HUES64 (cell line): ENCODE measurements around the gene FNDC3A.

ENCODE experiments used
- H3K27ac ChIP-seq: 2 replicates; pipeline ENCODE4 v1.7.0; 2013; ENCODE audit warnings: low read depth, low read length, inconsistent platforms
- H3K27me3 ChIP-seq: 2 replicates; pipeline ENCODE4 v1.6.1; 2013; ENCODE audit warnings: mild to moderate bottlenecking, low read length; ENCODE audit not compliant: insufficient read depth
- H3K36me3 ChIP-seq: 2 replicates; pipeline ENCODE4 v1.6.1; 2013; ENCODE audit warnings: mild to moderate bottlenecking, low read length; ENCODE audit not compliant: insufficient read depth
- H3K4me1 ChIP-seq: 2 replicates; pipeline ENCODE4 v1.6.1; 2013; ENCODE audit warnings: mild to moderate bottlenecking, low read length, moderate library complexity; ENCODE audit not compliant: insufficient read depth
- H3K4me3 ChIP-seq: 2 replicates; pipeline ENCODE4 v1.5.1; 2013; ENCODE audit warnings: mild to moderate bottlenecking, low read length, moderate library complexity
- H3K9ac ChIP-seq: 2 replicates; pipeline ENCODE4 v1.6.1; 2013; ENCODE audit warnings: mild to moderate bottlenecking, low read depth, low read length
- H3K9me3 ChIP-seq: 2 replicates; pipeline ENCODE4 v1.6.1; 2013; ENCODE audit warnings: low read depth, low read length; ENCODE audit not compliant: insufficient read depth
- WGBS: fragments of 150-250, 120-280 bp; methylation state at CpG from one replicate; pipeline ENCODE4 v1.1.7; 2013; ENCODE audit warnings: missing lambda C conversion rate; 5-methylcytosine and 5-hydroxymethylcytosine counted together

The FNDC3A gene

DNA sequence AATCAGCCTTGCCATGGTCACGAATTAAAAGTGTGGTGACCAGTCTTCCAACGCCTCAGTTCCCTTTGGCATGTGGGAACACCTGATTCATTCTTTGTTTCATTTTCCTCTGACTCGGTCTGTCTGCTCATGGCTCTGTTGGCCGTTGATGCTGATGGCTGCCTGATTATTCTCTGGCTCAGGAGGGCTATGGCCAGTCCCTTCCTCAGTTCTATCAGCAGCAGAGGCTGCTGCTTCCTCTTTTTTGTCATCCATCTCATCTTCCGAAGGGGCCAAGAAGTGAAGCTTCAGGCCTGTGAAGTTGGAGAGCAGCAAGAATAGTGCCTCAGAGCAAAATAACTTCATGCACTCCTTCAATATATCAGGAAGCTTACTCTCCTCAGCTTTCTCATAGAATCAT is 235.0 kb downstream of the FNDC3A start:
- H3K4me1 ChIP-seq = peaks cover 12% of the 10 kb centered on the region
- H3K27me3 ChIP-seq = no peaks in the 10 kb centered on the region
- H3K4me3 ChIP-seq = no peak overlapping the region
- H3K27ac ChIP-seq = no peak overlapping the region
- 95% methylated on average over 5 of the region's 5 CpGs for WGBS
- H3K36me3 ChIP-seq = peaks cover 48% of the 10 kb centered on the region
- no peak overlapping the region for H3K9ac ChIP-seq
- no peaks in the 10 kb centered on the region for H3K9me3 ChIP-seq

DNA sequence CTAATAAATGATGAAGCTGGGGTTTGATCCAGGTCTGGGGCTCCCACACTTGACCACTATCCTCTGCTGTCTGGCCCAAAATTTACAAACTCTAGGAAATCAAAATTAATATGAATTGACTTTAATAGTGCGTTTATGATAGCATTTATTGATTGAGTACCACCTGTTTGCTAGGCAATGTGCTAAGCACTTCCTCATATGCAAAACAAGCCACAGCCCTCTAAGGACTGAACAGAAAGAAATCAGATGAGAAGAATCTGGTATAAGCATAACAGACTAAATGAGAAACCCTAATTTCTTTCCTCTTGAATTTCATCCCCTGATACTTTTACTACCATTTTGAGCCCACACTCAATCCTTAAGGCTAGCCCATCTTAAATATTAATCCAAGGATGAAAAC is 237.8 kb downstream of the FNDC3A start:
- 88% methylated on average over 1 of the region's 1 CpG for WGBS
- Histone ChIP-seq H3K4me3 (no peak overlapping the region), H3K36me3 (peaks cover 19% of the 10 kb centered on the region; the same call in 1 of the 2 replicates), H3K9ac (no peak overlapping the region), H3K27me3 (peaks cover 28% of the 10 kb centered on the region), H3K27ac (no peak overlapping the region), H3K4me1 (peaks cover 12% of the 10 kb centered on the region), H3K9me3 (no peaks in the 10 kb centered on the region)

DNA sequence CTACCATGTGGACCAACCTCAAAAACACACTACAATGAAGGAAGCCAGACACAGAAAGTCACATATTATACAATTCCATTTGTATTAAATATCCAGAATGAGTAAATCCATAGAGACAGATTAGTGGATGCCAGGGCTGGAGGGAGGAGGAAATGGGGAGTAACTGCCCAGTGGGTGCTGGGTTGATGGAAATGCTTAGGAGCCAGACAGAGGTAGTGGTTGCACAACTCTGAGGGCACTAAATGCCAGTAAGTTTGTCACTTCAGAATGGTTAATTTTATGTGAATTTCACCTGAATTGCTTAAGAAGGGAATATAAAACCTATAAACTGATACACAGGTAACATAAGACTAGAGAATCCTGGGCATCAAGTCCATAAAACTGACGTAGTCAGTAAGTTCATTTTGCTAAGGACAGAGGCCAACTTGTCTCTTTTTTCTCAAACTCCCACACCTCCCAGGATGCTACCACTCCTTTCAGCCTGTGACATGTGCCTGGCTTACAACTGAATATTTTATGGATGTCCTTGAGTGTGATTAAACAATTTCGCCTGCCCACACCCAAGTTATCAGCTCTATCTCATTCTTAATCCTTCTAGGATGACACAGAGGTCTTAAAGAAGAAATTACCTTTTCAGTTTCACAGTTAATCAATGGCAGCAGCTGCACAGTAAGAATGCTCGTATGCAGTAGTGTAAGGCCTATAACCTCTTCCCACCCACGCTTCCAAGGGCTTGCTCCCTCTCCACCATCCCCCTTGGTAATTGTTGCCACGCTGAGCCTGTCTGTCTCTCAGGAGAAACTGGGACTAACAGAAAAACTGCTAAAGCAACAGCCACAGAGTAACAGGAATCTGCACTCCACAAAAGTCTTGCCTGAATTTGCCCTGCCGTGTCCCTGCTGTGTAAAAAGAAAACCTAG is 238.5 kb downstream of the FNDC3A start:
- 82% methylated on average over 6 of the region's 6 CpGs for WGBS
- Histone ChIP-seq H3K4me3 (no peak overlapping the region), H3K9ac (no peak overlapping the region), H3K4me1 (peaks cover 18% of the 10 kb centered on the region), H3K27me3 (peaks cover 35% of the 10 kb centered on the region), H3K27ac (no peak overlapping the region), H3K36me3 (peaks cover 12% of the 10 kb centered on the region; the same call in 1 of the 2 replicates), H3K9me3 (no peaks in the 10 kb centered on the region)

- WGBS = 47% methylated on average over 6 of the region's 6 CpGs
- Histone ChIP-seq H3K27ac (no peak overlapping the region), H3K36me3 (peaks cover 6% of the 10 kb centered on the region; the same call in 1 of the 2 replicates), H3K4me1 (peaks cover 18% of the 10 kb centered on the region), H3K9me3 (no peaks in the 10 kb centered on the region), H3K27me3 (peaks cover 42% of the 10 kb centered on the region), H3K9ac (no peak overlapping the region), H3K4me3 (no peak overlapping the region)
These were observed 239.2 kb downstream of the FNDC3A start for GRCh38 chr13:49214917-49215376.

GRCh38 chr13:49216334-49216733 is 240.6 kb downstream of the FNDC3A start:
- Histone ChIP-seq H3K4me3 (no peak overlapping the region), H3K36me3 (no peaks in the 10 kb centered on the region), H3K4me1 (peaks cover 18% of the 10 kb centered on the region), H3K27me3 (peaks cover 56% of the 10 kb centered on the region), H3K9me3 (no peaks in the 10 kb centered on the region), H3K9ac (no peak overlapping the region), H3K27ac (no peak overlapping the region)
- 99% methylated on average over 6 of the region's 6 CpGs for WGBS

DNA sequence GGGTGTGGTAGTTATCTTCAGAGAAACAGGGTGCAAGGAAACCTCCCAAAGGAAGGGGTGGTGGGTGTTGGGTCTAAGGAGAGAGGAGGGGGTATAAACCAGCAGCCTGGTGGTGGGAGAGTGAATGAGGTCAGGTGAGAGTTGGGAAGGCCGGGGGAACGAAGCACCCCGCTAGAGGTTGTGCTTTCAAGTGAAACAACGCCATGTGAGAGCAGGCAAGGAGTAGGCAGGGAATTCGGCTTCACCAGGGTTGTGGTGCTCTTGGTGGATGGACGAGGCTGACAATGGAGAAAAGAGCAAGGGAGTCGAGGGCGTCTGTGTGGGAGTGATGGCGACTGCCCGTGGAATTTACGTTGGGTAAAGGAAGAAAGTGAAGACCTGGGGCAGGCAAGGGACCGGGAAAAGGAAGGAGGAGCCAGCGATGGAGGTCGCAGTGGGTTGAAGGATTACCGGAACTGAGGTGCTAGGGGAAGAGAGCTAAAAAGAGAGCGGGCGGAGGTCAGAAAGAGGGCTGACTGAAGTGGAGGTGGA is 242.3 kb downstream of the FNDC3A start:
- Histone ChIP-seq H3K9ac (no peak overlapping the region), H3K27me3 (peaks cover 73% of the 10 kb centered on the region), H3K36me3 (no peaks in the 10 kb centered on the region), H3K4me1 (peaks cover 18% of the 10 kb centered on the region), H3K27ac (no peak overlapping the region), H3K9me3 (no peaks in the 10 kb centered on the region), H3K4me3 (peak overlapping the region; percentile 51)
- 37% methylated on average over 17 of the region's 17 CpGs for WGBS

GRCh38 chr13:49218493-49219051 is 242.9 kb downstream of the FNDC3A start:
- WGBS = 16% methylated on average over 25 of the region's 25 CpGs
- peaks cover 78% of the 10 kb centered on the region for H3K27me3 ChIP-seq

GRCh38 chr13:49219647-49220035 is 243.9 kb downstream of the FNDC3A start:
- H3K4me1 ChIP-seq = peaks cover 13% of the 10 kb centered on the region
- H3K9me3 ChIP-seq = no peaks in the 10 kb centered on the region
- H3K9ac ChIP-seq = no peak overlapping the region
- H3K4me3 ChIP-seq = peak overlapping the region; percentile 53
- no peak overlapping the region for H3K27ac ChIP-seq
- 17% methylated on average over 17 of the region's 17 CpGs for WGBS
- no peaks in the 10 kb centered on the region for H3K36me3 ChIP-seq
- peaks cover 89% of the 10 kb centered on the region for H3K27me3 ChIP-seq

More at GRCh38 chr13:49218493-49219051, 242.9 kb downstream of the FNDC3A start:
- H3K9ac ChIP-seq = no peak overlapping the region
- no peaks in the 10 kb centered on the region for H3K9me3 ChIP-seq
- H3K36me3 ChIP-seq = no peaks in the 10 kb centered on the region
- no peak overlapping the region for H3K27ac ChIP-seq
- H3K4me3 ChIP-seq = peak overlapping the region; percentile 51
- H3K4me1 ChIP-seq = peaks cover 18% of the 10 kb centered on the region

DNA sequence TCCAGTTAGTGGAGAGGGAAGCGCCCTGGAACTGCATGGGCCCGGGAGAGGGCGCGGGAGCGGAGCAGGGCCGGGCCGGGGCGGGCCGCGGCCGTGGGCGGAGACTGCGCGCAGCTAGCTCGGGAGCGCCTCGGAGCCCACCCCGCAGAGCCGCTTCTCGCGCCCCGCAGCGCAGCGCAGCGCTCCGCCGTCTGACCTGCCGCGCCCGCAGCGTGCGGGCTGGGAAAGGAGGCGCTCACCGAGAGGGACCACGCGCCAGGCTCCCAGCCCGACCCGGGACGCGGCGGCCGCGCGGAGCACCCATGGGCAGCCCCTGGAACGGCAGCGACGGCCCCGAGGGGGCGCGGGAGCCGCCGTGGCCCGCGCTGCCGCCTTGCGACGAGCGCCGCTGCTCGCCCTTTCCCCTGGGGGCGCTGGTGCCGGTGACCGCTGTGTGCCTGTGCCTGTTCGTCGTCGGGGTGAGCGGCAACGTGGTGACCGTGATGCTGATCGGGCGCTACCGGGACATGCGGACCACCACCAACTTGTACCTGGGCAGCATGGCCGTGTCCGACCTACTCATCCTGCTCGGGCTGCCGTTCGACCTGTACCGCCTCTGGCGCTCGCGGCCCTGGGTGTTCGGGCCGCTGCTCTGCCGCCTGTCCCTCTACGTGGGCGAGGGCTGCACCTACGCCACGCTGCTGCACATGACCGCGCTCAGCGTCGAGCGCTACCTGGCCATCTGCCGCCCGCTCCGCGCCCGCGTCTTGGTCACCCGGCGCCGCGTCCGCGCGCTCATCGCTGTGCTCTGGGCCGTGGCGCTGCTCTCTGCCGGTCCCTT is 244.5 kb downstream of the FNDC3A start, which contains the start of gene MLNR:
TSS of gene MLNR (plus strand) at position 303 of the 820 bp plus-strand sequence. CDS start at position 303, 0 bp downstream.
- 3% methylated on average over 111 of the region's 111 CpGs for WGBS
- Histone ChIP-seq H3K9ac (no peak within 1 kb of the TSS), H3K4me1 (peaks cover 7% of the 10 kb centered on the region), H3K27me3 (peaks cover 95% of the 10 kb centered on the region), H3K4me3 (peak within 1 kb of the TSS; percentile 53), H3K36me3 (no peaks in the 10 kb centered on the region), H3K27ac (no peak within 1 kb of the TSS), H3K9me3 (no peaks in the 10 kb centered on the region)

DNA sequence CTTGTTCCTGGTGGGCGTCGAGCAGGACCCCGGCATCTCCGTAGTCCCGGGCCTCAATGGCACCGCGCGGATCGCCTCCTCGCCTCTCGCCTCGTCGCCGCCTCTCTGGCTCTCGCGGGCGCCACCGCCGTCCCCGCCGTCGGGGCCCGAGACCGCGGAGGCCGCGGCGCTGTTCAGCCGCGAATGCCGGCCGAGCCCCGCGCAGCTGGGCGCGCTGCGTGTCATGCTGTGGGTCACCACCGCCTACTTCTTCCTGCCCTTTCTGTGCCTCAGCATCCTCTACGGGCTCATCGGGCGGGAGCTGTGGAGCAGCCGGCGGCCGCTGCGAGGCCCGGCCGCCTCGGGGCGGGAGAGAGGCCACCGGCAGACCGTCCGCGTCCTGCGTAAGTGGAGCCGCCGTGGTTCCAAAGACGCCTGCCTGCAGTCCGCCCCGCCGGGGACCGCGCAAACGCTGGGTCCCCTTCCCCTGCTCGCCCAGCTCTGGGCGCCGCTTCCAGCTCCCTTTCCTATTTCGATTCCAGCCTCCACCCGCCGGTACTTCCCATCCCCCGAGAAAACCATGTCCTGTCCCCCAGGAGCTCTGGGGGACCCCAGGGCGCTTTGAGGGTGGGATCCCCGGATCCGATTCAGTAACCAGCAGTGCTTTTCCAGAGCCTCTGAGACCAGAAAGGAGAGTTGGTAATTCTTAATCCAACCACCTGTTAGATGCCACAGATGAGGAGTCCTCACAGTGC is 245.3 kb downstream of the FNDC3A start:
- Histone ChIP-seq H3K27me3 (peaks cover 99% of the 10 kb centered on the region), H3K4me3 (peak overlapping the region; percentile 53), H3K9me3 (no peaks in the 10 kb centered on the region), H3K4me1 (0 out of 2 replicates have a peak, but pooled peaks cover 5% of the 10 kb centered on the region), H3K27ac (no peak overlapping the region), H3K36me3 (no peaks in the 10 kb centered on the region), H3K9ac (no peak overlapping the region)
- WGBS = 7% methylated on average over 73 of the region's 73 CpGs
